GM18499 (cell line): ENCODE measurements around the gene C2orf80.
"Not testable (repeated sequence)": the region's sequence is repeated elsewhere in the genome, so short reads cannot be mapped to it uniquely, and the experiment has no call there.

ENCODE experiments used
- ATAC-seq: cut with Tn5 transposase; IDR thresholded peaks from one replicate; pipeline ENCODE4 v1.9.1; 2021; ENCODE audit warnings: moderate number of reproducible peaks; ENCODE audit not compliant: insufficient read depth, unreplicated experiment

C2orf80 gene

GRCh38 chr2:208136716-208137094 lies 53.1 kb downstream of the C2orf80 start:
- no peak for ATAC-seq

- ATAC-seq: no peak
Measured at GRCh38 chr2:208135794-208136715, 53.8 kb downstream of the C2orf80 start.

DNA sequence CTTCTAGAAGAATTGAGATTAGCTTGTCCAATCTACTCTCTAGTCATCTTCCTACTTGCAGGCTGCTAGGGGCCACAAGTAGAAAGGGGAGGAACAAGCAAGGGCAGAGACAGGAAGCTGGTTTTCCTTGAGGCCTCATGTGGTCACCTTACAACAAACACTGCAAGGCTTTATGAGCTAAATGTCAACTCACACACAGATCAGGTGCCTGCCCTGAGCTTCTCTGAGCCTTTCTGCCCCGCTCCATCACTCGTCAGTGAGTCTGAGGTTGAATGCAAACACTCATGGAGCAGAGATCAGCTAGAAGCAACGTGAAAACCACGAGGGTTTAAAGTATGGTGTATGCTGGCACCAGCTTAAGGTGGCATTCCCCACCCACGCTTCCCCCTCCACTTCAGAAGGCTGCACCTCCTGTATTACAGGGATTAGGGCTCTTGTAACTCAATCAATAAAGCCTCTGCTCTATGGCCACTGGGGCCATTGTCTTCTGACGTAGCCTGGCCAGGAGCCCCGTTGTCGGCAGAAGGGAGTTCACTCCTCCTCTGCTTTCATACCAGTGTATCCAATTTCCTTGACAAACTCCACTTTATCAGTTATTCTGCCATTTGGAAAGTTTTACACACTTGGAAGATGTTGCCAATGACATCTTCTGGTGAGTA lies 54.8 kb downstream of the C2orf80 start:
- no peak for ATAC-seq

GRCh38 chr2:208130712-208131110 lies 59.1 kb downstream of the C2orf80 start:
- ATAC-seq: no peak

DNA sequence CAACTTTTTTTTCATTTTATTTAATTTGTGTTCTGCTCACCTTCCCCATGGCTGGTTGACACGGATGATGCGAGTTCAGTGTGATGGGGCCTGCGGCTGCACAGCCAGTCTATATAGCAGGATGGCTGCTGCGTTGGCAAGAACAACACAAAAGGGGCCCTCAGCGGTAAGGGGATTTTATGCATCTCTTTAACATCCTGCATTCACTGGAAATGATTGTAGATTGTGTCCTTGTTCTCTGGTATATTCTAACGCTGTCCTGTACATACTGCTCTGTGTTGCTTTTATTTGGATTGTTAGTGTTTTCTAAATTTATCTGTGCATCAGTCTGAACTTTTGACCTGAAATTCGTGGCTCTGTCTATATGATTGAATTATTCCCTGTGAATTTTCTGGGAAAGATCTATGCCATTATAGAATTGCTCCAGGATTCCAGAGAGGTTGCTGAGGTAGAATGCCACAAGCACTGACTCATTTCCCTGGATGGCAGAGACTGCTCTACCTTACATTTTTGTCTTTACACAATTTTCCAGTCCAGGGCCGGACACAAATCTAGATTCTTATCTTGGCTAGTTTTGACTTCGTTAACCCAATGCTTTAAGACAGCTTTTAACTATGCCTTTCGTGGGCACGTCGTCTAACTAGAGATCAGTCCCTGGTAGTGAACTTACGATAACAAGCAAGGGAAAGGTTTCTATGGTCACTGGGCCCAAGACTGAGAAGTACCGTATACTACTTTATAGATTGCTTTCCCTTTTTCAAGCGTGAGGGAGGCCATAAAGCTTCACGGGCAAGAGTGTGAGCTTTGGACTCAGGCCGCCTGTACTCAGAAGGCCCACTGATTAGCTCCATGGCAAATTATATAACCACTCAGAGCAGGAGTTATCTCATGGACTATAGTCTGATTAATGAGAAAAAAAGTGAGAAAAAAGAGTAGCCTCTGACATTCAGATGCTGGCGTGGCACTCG lies 59.8 kb downstream of the C2orf80 start, which contains the start of gene CRYGC:
Gene CRYGC, minus strand, starts transcription at position 85 of the 968 bp plus-strand sequence. Its CDS starts 36 bp downstream, at position 49.
- ATAC-seq: no peak

- ATAC-seq: no peak
Measured at GRCh38 chr2:208128136-208128535, 61.7 kb downstream of the C2orf80 start.

DNA sequence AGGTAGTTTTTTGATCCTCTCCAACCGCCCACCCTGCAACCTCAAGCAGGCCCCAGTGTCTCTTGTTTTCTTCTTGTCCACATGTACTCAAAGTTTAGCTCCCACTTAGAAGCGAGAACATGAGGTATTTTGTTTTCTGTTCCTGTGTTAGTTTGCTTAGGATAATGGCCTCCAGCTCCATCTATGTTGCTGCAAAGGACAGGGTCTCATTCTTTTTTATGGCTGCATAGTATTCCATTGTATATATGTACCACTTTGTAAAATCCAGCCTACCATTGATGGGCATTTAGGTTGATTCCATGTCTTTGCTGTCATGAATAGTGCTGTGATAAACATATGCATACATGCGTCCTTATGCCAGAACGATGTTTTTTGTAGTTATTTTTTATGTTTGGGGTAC lies 62.7 kb downstream of the C2orf80 start:
- no peak for ATAC-seq

DNA sequence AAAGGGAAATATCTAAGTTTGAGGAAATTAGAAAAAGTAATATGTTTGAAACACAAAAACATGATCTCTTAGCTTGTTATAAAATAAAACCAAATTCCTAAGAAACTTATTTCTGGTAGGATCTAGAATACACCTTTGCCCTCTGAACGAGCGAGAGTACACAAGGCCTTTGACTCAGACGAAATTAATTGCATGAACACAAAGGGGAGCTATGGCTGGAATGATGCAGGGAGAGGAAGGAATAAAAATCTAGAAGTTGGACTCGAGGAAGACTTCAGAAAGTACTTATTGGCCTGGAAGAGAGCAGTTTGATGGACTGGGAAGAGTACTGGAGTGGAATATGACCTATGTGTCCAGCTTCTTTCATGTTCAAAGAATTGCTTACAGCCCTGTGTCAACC lies 64.6 kb downstream of the C2orf80 start:
- no peak for ATAC-seq

- not testable (repeated sequence) for ATAC-seq
Measured at GRCh38 chr2:208124013-208124715, 65.7 kb downstream of the C2orf80 start, which contains the start of gene CRYGD. Gene CRYGD (minus strand): TSS chr2:208124524. CDS start chr2:208124473, 51 bp downstream.

DNA sequence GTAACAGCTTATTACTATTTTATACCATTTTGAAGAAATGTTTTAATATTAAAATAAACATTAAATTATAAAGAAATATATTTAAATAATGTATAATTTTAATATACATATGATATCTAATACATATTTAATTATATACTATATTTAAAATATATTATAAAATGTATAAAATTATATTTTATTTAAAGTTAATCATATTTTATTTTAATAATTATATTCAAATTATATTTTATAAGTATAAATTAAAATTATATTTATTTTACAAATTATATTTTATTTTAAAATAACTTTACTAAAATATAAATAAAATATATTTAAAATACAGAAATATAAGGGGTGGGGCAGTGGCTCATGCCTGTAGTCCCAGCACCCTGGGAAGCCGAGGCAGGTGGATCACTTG lies 67.6 kb downstream of the C2orf80 start:
- ATAC-seq: no peak

- ATAC-seq: no peak
Measured at GRCh38 chr2:208118918-208119317, 70.9 kb downstream of the C2orf80 start.

- not testable (repeated sequence) for ATAC-seq
Measured at GRCh38 chr2:208117390-208117789, 72.4 kb downstream of the C2orf80 start.
